22Rv1 (cell line): ENCODE results near the gene TMEM123.

Experiments used
- ZFX ChIP-seq: fragments of 450-650 bp; IDR thresholded peaks from 2 replicates; pipeline ENCODE4 v1.6.1; 2017; ENCODE audit warnings: antibody characterized with exemption, borderline replicate concordance
- TF ChIP-seq, protein P1 (sequence below): fragments of 450-650 bp; IDR thresholded peaks from 2 replicates; pipeline ENCODE4 v1.5.1; 2017; ENCODE audit warnings: mild to moderate bottlenecking

DNA sequence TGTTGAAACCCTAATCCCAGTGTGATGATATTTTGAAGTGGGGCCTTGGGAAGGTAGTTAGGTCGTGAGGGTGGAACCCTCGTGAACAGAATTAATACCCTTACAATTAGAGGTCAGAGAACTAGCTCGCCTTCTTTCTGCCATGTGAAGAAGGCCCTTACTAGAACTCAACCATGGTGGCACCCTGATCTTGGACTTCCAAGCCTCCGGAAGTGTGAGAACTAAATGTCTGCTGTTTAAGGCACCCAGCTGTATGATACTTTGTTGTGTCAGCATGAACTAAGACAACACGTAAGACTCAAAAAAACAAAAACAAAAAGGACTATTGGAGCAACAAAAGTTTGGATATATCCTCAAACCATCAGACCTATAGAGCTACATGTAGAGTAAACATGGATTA is 52.0 kb downstream of the TMEM123 start:
- TF ChIP-seq, protein P1, sequence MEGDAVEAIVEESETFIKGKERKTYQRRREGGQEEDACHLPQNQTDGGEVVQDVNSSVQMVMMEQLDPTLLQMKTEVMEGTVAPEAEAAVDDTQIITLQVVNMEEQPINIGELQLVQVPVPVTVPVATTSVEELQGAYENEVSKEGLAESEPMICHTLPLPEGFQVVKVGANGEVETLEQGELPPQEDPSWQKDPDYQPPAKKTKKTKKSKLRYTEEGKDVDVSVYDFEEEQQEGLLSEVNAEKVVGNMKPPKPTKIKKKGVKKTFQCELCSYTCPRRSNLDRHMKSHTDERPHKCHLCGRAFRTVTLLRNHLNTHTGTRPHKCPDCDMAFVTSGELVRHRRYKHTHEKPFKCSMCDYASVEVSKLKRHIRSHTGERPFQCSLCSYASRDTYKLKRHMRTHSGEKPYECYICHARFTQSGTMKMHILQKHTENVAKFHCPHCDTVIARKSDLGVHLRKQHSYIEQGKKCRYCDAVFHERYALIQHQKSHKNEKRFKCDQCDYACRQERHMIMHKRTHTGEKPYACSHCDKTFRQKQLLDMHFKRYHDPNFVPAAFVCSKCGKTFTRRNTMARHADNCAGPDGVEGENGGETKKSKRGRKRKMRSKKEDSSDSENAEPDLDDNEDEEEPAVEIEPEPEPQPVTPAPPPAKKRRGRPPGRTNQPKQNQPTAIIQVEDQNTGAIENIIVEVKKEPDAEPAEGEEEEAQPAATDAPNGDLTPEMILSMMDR, result no peak
- TF ChIP-seq ZFX, result no peak
